ENCODE data around the gene TMEM30A. TPM values are rescaled to one million over a fixed set of nuclear protein-coding genes. Genes with fewer than 3 reads are reported as not detected.

TMEM30A gene
- total RNA-seq, 1 experiment from 2014 or later = 130 TPM

DNA sequence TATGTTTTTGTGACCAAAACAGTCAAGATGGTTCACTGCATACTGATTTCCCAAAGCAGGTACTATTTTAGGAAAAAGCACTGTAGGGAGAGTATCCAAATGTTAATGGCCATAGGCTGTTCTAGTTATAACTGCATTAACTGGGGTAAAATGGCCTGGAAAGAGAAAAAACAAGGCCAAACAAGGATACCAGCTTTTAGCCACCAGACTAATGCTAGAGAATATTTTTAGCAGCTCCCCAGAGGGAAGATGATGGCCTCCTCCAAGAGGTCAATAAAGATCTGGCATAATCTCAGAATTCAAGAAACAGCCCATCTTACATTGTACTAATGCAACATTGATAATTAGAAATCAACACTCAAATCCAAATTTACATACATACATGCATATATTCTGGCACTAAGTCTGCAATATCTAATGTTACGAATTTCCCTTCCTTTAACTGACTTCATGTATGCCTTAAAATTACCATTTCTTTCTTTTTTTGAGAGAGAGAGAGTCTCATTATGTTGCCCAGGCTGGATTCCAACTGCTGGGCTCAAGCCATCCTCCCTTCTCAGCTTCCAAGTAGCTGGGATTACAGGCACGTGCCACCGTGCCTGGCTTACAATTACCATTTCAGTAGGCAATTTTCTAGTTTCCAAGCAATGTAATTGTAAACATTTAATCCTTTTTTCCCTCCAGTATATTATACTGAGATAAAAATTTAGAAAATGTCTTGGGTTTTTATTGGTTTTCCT is 50.3 kb downstream of the TMEM30A start:
- BruUV-seq (replicated peaks) = no TSS peak
- peaks cover 10% of the 10 kb centered on the region for H3K36me3 ChIP-seq (ENCODE audit: control insufficient read depth, insufficient read depth, low read length)
- DNase-seq (ENCODE audit: low read depth, low spot score) = no peak
- ChIA-PET POLR2A (no interaction called here), CTCF (no interaction called here)
- no peaks in the 10 kb centered on the region for H3K27me3 ChIP-seq (ENCODE audit: control insufficient read depth, insufficient read depth, low read length)
- no peak for ATAC-seq
- intact Hi-C loops (cut with micrococcal nuclease; ENCODE audit: unreplicated experiment) = no loop called here
- no peak overlapping the region for H3K27ac ChIP-seq (ENCODE audit: low read length)
- H3K4me1 ChIP-seq (ENCODE audit: control insufficient read depth, insufficient read depth, low read length) = no peaks in the 10 kb centered on the region
- no peaks in the 10 kb centered on the region for H3K9me3 ChIP-seq (ENCODE audit: control insufficient read depth, insufficient read depth, low read depth, low read length)
- TF ChIP-seq POLR2AphosphoS5 (IDR thresholded peaks at IDR 0.05; ENCODE audit: low read depth, low read length) = no peak
- H3K4me3 ChIP-seq (ENCODE audit: low read depth in 2 of 2, low read length in 2 of 2) = no peak overlapping the region
- in situ Hi-C loops (cut with HindIII; ENCODE audit: low pct_unique_long_range_greater_than_20kb, low sequenced_read_pairs) = no loop called here

GRCh38 chr6:75233092-75233615 is 51.4 kb downstream of the TMEM30A start:
- TF ChIP-seq POLR2AphosphoS5 (IDR thresholded peaks at IDR 0.05; ENCODE audit: low read depth, low read length) (no peak), SIN3A (IDR thresholded peaks at IDR 0.05; ENCODE audit: borderline replicate concordance, insufficient read depth, low read depth, low read length) (no peak), TCF7L2 (IDR thresholded peaks at IDR 0.05; ENCODE audit: low read depth, low read length) (no peak), REST (IDR thresholded peaks at IDR 0.05; ENCODE audit: insufficient read depth in 1 of 2, low read depth in 2 of 2, low read length in 1 of 2) (no peak)
- TF ChIP-seq, protein P1, sequence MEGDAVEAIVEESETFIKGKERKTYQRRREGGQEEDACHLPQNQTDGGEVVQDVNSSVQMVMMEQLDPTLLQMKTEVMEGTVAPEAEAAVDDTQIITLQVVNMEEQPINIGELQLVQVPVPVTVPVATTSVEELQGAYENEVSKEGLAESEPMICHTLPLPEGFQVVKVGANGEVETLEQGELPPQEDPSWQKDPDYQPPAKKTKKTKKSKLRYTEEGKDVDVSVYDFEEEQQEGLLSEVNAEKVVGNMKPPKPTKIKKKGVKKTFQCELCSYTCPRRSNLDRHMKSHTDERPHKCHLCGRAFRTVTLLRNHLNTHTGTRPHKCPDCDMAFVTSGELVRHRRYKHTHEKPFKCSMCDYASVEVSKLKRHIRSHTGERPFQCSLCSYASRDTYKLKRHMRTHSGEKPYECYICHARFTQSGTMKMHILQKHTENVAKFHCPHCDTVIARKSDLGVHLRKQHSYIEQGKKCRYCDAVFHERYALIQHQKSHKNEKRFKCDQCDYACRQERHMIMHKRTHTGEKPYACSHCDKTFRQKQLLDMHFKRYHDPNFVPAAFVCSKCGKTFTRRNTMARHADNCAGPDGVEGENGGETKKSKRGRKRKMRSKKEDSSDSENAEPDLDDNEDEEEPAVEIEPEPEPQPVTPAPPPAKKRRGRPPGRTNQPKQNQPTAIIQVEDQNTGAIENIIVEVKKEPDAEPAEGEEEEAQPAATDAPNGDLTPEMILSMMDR (IDR thresholded peaks at IDR 0.05) = no peak
- no TSS peak for BruUV-seq (replicated peaks)
- H3K9me3 ChIP-seq (ENCODE audit: control insufficient read depth, insufficient read depth, low read depth, low read length) = no peaks in the 10 kb centered on the region
- H3K27me3 ChIP-seq (ENCODE audit: control insufficient read depth, insufficient read depth, low read length) = no peaks in the 10 kb centered on the region
- intact Hi-C loops (cut with micrococcal nuclease; ENCODE audit: unreplicated experiment) (no loop called here), in situ Hi-C loops (cut with HindIII; ENCODE audit: low pct_unique_long_range_greater_than_20kb, low sequenced_read_pairs) (no loop called here)
- peaks cover 8% of the 10 kb centered on the region for H3K36me3 ChIP-seq (ENCODE audit: control insufficient read depth, insufficient read depth, low read length)
- ChIA-PET POLR2A (no interaction called here), CTCF (no interaction called here)
- H3K27ac ChIP-seq (ENCODE audit: low read length) = no peak overlapping the region
- DNase-seq (ENCODE audit: low read depth, low spot score) (no peak), ATAC-seq (no peak)
- no peak overlapping the region for H3K4me3 ChIP-seq (ENCODE audit: low read depth in 2 of 2, low read length in 2 of 2)
- no peaks in the 10 kb centered on the region for H3K4me1 ChIP-seq (ENCODE audit: control insufficient read depth, insufficient read depth, low read length)
